Skin epidermis (tissue), 12 donors: ENCODE data around the gene MAD1L1.
A peak's percentile ranks its signal among the peaks of the same experiment; 100 is the strongest.

Experiments used
- H3K27ac ChIP-seq, 21 experiments: fragments of 200-600 bp; sonication (generic) in 11 of 21; one replicate each; pipeline ENCODE4 v1.5.0; 2020; ENCODE audit warnings: mild to moderate bottlenecking in 3 of 21, inconsistent platforms in 2 of 21, moderate library complexity in 2 of 21
- H3K4me3 ChIP-seq, 7 experiments: fragments of 200-600 bp; sonication (generic) in 2 of 7; one replicate each; pipeline ENCODE4 v1.5.0; 2020; ENCODE audit warnings: inconsistent platforms in 2 of 7, mild to moderate bottlenecking in 2 of 7, moderate library complexity in 1 of 7

MAD1L1 gene

GRCh38 chr7:2114926-2115759 is 117.6 kb downstream of the MAD1L1 start:
- H3K27ac ChIP-seq = peak overlapping the region in 3 of 21 experiments; percentile 7 to 22 (median 7)

DNA sequence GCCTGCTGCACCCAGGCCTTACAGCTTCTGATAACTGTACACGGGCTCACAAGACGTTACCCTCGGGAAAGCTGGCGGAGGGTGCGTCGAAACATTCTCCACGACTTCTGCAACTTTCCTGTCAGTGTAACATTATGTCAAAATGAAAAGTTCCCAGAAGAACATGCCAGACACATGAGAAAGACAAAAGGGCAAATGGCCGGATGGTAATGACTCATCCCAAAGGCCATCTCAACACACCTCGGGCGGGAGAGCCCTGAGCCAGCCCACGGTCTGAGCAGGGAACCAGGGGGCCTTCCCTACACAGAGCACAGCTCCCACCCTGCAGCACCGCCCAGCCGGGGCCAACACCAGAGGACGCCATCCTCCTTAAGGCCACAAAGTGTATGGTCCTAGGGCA is 118.7 kb downstream of the MAD1L1 start:
- H3K4me3 ChIP-seq = no peak overlapping the region
- no peak overlapping the region for H3K27ac ChIP-seq

More at GRCh38 chr7:2114926-2115759, 117.6 kb downstream of the MAD1L1 start:
- H3K4me3 ChIP-seq = no peak overlapping the region

DNA sequence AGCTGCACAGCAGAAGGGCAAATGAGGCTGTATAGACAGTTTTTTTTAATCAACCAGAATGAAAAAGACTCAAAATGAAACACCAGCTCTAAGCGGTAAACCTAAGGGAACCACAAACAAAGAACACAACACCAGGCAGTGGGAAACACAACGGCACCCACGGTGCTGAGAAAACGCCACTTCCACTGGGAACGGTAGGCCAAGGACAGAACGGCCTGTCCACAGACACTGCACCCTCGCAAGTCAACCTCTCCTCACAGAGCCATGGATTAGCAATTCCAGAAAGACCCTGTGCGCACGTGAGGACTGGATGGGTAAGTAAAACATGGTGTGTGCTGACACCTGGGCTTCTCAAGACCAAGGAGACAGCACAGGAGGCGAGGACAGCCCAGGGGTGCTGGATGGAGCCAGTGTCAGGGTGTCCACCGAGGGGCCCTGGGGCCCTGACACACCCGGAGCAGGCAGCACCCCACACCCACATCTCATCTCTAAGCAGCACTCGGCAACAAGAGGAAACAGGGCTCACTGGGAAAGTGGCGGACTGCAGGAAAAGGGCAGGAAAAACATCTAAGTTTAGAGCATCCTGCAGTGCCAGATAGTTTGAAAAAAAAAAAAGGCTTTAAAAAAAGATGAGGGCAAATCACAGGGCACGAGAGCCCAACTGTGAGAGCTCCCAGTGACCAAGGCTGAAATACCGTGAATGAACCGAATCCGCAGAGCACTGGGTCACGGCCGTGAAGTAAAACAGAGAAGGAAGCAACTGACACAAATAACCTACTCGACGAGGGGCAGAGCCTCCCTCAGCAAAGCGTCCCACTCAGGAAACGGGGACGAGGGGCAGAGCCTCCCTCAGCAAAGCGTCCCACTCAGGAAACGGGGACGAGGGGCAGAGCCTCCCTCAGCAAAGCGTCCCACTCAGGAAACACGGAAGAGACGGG is 120.2 kb downstream of the MAD1L1 start:
- H3K27ac ChIP-seq = peak overlapping the region in 6 of 21 experiments; percentile 5 to 74 (median 38)
- H3K4me3 ChIP-seq = no peak overlapping the region

DNA sequence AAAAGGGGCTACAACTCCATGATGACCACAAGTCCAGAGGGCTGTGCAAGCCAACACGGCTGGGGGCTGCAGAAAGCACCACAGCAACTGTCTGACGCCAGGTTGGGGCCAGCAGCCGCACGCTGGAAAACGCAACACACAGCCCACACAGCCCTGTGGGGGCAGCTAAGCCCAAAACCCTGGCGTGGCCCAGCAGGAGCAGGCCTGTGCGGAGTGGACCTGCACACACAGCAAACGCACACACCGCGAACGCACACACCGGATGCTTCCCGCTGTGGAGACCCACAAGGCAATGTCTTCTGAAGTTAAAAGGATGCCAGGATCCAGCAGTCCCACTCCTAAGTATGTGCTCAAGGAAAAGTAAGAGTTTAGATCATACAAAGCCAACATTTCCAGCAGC is 121.2 kb downstream of the MAD1L1 start:
- H3K27ac ChIP-seq = no peak overlapping the region
- no peak overlapping the region for H3K4me3 ChIP-seq

- Histone ChIP-seq H3K4me3 (no peak overlapping the region), H3K27ac (peak overlapping the region in 4 of 21 experiments; percentile 3 to 65 (median 29))
Measured at GRCh38 chr7:2110610-2111396, 121.9 kb downstream of the MAD1L1 start.

- Histone ChIP-seq H3K4me3 (no peak overlapping the region), H3K27ac (peak overlapping the region in 7 of 21 experiments; percentile 5 to 65 (median 42))
Measured at GRCh38 chr7:2109936-2110609, 122.7 kb downstream of the MAD1L1 start.

GRCh38 chr7:2109251-2109872 is 123.4 kb downstream of the MAD1L1 start:
- no peak overlapping the region for H3K4me3 ChIP-seq

GRCh38 chr7:2108501-2109250 is 124.1 kb downstream of the MAD1L1 start:
- no peak overlapping the region for H3K4me3 ChIP-seq
- H3K27ac ChIP-seq = peak overlapping the region in 3 of 21 experiments; percentile 9 to 53 (median 43)

More at GRCh38 chr7:2109251-2109872, 123.4 kb downstream of the MAD1L1 start:
- H3K27ac ChIP-seq = peak overlapping the region in 4 of 21 experiments; percentile 9 to 58 (median 48)

- no peak overlapping the region for H3K4me3 ChIP-seq
- peak overlapping the region in 1 of 21 experiments; percentile 20 for H3K27ac ChIP-seq
Measured at GRCh38 chr7:2108071-2108455, 124.7 kb downstream of the MAD1L1 start.

- no peak overlapping the region for H3K4me3 ChIP-seq
- peak overlapping the region in 3 of 21 experiments; percentile 19 to 45 (median 20) for H3K27ac ChIP-seq
Measured at GRCh38 chr7:2107386-2108070, 125.2 kb downstream of the MAD1L1 start.

DNA sequence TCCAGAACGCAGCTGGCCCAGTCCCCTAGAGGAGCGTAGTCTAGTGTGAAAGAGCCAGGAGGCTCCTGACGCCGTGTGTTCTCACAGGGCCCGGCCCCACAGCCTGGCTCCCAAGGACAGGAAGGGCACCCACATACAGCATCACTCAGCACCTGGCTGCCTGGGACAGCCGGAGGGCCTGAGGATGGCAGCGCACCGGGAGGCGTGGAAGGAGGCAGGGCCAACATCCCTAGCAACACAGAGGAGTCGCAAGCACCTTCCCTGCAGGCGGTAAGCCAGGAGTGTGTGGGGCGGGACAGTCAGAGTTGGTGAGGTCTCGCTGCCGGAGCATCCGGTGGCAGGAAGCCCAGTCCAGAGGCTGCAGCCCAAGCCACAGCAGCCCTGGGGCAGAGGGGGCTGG is 125.8 kb downstream of the MAD1L1 start:
- H3K27ac ChIP-seq = peak overlapping the region in 3 of 21 experiments; percentile 19 to 45 (median 20)
- no peak overlapping the region for H3K4me3 ChIP-seq

- H3K27ac ChIP-seq = peak overlapping the region in 2 of 21 experiments; percentile 45 to 69
- H3K4me3 ChIP-seq = no peak overlapping the region
Measured at GRCh38 chr7:2106440-2106839, 126.3 kb downstream of the MAD1L1 start.

DNA sequence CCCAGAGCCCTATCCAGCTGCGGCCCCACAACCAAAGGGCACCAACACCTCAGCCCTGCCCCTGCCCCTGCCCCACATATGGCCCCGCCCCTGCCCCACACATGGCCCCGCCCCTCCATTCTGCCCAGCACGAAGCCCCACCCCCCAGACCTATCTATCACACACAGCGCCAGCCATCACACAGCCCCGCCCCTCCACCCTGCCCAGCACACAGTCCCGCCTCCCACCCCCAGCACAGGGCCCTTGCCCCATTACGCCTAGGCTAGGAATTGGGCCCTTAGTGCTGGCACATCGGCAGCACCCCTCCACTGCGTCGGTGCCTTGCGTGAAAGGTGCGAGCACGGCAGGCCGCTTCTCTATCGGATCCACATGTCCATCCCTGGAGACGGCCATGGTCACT is 126.8 kb downstream of the MAD1L1 start:
- Histone ChIP-seq H3K27ac (peak overlapping the region in 2 of 21 experiments; percentile 31 to 71), H3K4me3 (no peak overlapping the region)

GRCh38 chr7:2105280-2105679 is 127.5 kb downstream of the MAD1L1 start:
- peak overlapping the region in 3 of 21 experiments; percentile 31 to 71 (median 53) for H3K27ac ChIP-seq
- H3K4me3 ChIP-seq = no peak overlapping the region

DNA sequence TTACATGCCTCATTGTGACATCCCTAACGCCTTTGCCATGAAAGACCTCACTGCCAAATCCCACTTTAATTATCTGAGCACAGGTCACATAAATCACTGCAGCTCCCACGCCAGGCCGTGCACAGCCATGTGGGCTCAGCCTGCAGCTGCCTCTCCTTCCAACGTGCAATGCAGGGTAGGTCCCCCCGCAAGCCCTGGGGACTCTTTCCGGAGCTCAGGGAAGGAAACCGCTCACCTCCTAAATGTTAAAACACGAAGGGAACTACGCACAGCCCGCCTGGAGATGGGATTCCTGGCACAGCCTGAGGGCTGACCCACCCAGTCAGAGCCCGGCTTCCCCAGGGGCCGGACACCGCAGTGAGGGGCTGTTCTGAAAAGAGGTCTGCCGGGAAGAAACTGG is 128.0 kb downstream of the MAD1L1 start:
- Histone ChIP-seq H3K27ac (peak overlapping the region in 4 of 21 experiments; percentile 31 to 71 (median 43)), H3K4me3 (no peak overlapping the region)

- Histone ChIP-seq H3K27ac (peak overlapping the region in 3 of 21 experiments; percentile 33 to 71 (median 49)), H3K4me3 (no peak overlapping the region)
Measured at GRCh38 chr7:2104107-2104710, 128.5 kb downstream of the MAD1L1 start.
